ENCODE measurements around the gene CD164. TPM values are rescaled to one million over a fixed set of nuclear protein-coding genes. Genes with fewer than 3 reads are reported as not detected.

The CD164 gene
- total RNA-seq, 1 donor from 2014 or later = 206 TPM

DNA sequence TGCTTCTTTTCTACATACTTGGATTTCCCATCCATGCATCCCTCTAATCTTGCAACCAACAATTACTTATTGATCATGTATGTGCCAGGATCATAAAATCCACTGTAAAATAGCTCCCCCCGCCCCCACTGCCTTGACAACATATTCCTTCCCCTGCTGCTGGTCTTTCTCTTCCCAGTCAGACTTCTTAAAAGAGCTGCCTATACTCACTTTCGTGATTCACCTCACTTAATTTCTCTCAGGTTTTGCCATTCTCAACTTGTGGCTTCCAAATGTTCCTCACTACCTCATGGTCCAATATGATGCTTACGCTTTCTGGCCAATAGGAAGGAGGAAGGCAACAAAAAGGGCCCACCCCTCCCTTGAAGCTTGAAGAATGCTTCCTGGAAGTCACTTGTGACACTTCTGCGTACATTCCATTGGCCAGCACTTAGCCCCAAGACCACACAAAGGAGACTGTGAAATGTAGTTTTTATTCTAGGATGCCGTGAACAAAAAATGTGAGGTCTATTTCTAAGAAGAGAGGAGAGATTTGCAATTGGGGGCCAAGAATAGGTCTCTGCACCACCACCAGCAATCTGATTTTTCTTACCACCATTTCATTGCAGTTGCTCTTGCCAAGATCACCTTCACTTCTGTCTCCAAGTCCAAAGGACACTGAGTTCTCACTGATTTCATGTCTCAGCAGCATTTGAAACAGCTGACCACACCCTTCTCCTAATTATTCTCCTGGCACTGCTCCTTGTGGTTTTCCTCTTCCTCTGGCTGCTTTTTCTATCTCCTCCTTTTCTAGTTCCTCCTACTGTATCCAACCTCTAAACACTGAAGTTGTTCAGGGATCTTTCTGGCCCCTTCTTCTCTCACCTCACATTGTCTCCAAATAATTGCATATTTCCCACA is 30.8 kb downstream of the CD164 start:
- Mint-ChIP-seq H3K27me3 (ENCODE audit: low read depth) (no peaks in the 10 kb centered on the region), H3K36me3 (ENCODE audit: low read depth) (peaks cover 52% of the 10 kb centered on the region), H3K4me3 (ENCODE audit: low read depth) (no peak overlapping the region), H3K4me1 (ENCODE audit: low read depth) (peaks cover 12% of the 10 kb centered on the region), H3K9me3 (peaks cover 4% of the 10 kb centered on the region), H3K27ac (no peak overlapping the region)
- no peak for DNase-seq (ENCODE audit: low spot score)
- intact Hi-C loops (cut with micrococcal nuclease) = no loop called here

DNA sequence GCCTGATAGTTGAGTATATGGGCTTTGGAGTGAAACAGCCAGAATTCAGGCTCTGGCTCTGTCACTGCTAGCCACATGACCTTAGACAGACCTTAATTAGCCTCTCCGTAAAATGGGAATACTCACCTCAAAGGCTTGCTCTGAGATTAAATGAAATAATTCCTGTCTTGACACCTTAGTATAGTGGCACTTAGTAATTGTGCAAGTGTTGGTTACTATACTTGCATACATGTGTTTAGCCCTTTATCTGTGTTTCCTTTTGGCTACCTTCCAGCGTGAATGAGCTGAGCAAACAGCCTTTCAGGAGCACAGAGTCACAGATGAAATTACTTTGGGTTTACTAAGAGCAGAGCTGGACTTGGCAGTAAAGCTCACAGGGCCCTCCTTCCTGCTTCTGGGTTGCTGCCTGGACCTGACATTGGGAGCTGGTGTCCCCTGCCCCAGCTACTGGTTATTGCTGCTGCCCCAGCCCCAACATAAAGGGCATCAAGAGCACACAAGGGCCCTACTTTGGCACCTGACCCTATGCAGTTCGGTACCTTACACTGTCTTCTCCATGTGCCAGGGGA is 32.8 kb downstream of the CD164 start:
- no peaks in the 10 kb centered on the region for H3K27me3 Mint-ChIP-seq (ENCODE audit: low read depth)
- no peak overlapping the region for H3K4me3 Mint-ChIP-seq (ENCODE audit: low read depth)

DNA sequence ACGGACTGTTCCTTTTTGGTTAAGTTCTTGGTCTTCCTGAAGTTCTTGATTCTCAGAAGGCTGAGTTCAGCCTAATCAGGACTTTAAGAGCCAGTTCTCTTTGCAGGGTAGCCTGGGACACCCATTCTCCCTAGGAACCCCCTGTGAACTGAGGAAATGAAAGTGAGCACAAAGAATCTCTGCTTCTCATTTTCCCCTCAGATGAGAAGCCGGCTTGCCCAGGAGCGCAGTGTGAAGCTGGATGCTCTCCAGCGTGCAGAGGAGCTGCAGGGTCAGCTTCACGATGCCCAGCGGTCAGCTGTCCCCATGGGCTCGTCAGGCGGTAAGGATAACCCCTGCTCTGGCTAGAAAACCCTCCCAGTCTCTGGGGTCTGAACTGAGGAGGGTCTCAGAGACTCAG is 34.0 kb downstream of the CD164 start:
- Mint-ChIP-seq H3K27me3 (ENCODE audit: low read depth) (no peaks in the 10 kb centered on the region), H3K4me1 (ENCODE audit: low read depth) (peaks cover 12% of the 10 kb centered on the region), H3K36me3 (ENCODE audit: low read depth) (peaks cover 25% of the 10 kb centered on the region), H3K27ac (no peak overlapping the region), H3K9me3 (no peaks in the 10 kb centered on the region), H3K4me3 (ENCODE audit: low read depth) (no peak overlapping the region)
- intact Hi-C loops (cut with micrococcal nuclease) = no loop called here
- DNase-seq (ENCODE audit: low spot score) = no peak

More for the DNA sequence above, 32.8 kb downstream of the CD164 start:
- peaks cover 37% of the 10 kb centered on the region for H3K36me3 Mint-ChIP-seq (ENCODE audit: low read depth)
- intact Hi-C loops (cut with micrococcal nuclease) = no loop called here
- no peak overlapping the region for H3K27ac Mint-ChIP-seq
- H3K4me1 Mint-ChIP-seq (ENCODE audit: low read depth) = peaks cover 12% of the 10 kb centered on the region
- no peak for DNase-seq (ENCODE audit: low spot score)
- H3K9me3 Mint-ChIP-seq = no peaks in the 10 kb centered on the region

DNA sequence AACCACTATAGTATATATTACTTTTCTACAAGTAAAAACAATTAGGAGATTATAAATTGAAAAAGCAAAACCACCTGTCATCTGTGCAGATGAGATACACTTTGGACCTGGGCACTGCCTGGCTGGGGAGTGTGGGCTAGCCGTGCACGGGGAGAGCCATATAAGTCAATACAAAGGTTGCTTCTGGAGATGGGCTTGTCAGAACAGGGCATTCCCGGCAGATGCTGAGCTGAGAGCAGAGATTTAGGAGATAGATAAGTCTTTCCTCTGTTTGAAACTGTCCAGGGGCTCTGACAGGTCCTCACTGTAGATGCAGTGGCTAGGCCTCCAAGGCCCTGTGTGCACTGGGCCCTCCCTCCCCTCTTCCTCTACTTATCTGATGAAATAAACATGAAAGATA is 34.5 kb downstream of the CD164 start:
- H3K9me3 Mint-ChIP-seq = no peaks in the 10 kb centered on the region
- H3K27ac Mint-ChIP-seq = no peak overlapping the region
- DNase-seq (ENCODE audit: low spot score) = no peak
- peaks cover 21% of the 10 kb centered on the region for H3K36me3 Mint-ChIP-seq (ENCODE audit: low read depth)
- intact Hi-C loops (cut with micrococcal nuclease) = no loop called here
- H3K4me1 Mint-ChIP-seq (ENCODE audit: low read depth) = peaks cover 12% of the 10 kb centered on the region
- no peak overlapping the region for H3K4me3 Mint-ChIP-seq (ENCODE audit: low read depth)
- H3K27me3 Mint-ChIP-seq (ENCODE audit: low read depth) = no peaks in the 10 kb centered on the region

DNA sequence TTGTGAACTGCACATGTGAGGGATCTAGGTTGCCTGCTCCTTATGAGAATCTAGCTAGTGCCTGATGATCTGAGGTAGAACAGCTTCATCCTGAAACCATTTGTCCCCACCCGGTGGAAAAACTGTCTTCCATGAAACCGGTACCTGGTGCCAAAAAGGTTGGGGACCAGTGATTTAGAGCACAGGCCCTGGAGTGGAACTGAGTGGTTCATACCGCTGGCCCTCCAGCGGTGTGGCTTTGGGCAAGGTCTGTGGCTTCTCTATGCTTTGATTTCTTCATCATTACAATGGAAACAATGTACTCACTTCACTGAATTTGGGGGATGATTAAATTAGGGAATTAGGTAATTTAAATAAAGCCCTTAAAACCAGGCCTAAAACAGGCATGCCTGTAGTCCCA is 36.3 kb downstream of the CD164 start:
- H3K27me3 Mint-ChIP-seq (ENCODE audit: low read depth) = no peaks in the 10 kb centered on the region
- no peak overlapping the region for H3K27ac Mint-ChIP-seq
- no peaks in the 10 kb centered on the region for H3K9me3 Mint-ChIP-seq

DNA sequence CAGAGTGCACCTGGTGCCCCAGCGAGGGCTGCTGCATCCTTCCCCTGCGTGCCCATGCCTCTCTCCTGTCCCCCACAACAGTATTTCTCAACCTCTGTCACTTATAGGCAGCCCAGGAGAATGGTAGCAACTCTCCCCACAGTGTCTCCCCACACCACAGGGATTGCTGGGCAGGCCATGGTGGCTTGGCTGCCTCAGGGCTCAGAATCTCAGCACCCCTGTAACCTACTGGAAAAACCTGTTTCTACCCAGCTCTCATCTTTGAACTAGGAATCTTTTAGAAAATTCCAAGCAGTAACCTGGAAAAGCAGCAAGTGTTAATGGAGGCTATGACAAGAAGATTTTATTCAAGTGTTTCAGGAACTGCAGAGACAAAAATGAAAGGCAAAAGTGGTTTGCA is 38.0 kb downstream of the CD164 start:
- Mint-ChIP-seq H3K9me3 (no peaks in the 10 kb centered on the region), H3K4me3 (ENCODE audit: low read depth) (no peak overlapping the region), H3K27ac (no peak overlapping the region), H3K4me1 (ENCODE audit: low read depth) (no peaks in the 10 kb centered on the region), H3K27me3 (ENCODE audit: low read depth) (no peaks in the 10 kb centered on the region), H3K36me3 (ENCODE audit: low read depth) (no peaks in the 10 kb centered on the region)
- intact Hi-C loops (cut with micrococcal nuclease) = no loop called here
- DNase-seq (ENCODE audit: low spot score) = no peak

More for the DNA sequence above, 36.3 kb downstream of the CD164 start:
- no peak for DNase-seq (ENCODE audit: low spot score)
- H3K36me3 Mint-ChIP-seq (ENCODE audit: low read depth) = peaks cover 4% of the 10 kb centered on the region
- peaks cover 2% of the 10 kb centered on the region for H3K4me1 Mint-ChIP-seq (ENCODE audit: low read depth)
- no peak overlapping the region for H3K4me3 Mint-ChIP-seq (ENCODE audit: low read depth)
- intact Hi-C loops (cut with micrococcal nuclease) = no loop called here

DNA sequence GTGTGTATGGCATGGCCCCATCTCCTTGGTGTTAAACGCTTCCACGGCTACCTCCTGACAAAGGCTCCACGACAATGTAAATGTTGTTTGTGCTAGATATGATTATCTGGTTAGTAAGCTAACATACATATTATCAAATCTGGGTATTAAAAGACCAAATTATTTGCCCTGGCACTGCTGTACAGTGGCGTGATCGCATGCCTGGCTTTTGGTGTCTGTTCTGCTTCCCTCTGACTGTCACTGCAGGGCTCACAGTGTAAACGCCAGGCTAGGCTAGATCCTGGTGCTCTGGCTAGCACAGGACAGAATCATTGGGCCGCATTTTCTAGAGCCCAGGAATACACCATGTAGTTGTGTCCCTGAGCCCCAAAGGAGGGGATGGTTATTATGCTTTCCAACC is 38.7 kb downstream of the CD164 start:
- DNase-seq (ENCODE audit: low spot score) = no peak
- Mint-ChIP-seq H3K4me1 (ENCODE audit: low read depth) (no peaks in the 10 kb centered on the region), H3K27ac (no peak overlapping the region), H3K9me3 (no peaks in the 10 kb centered on the region), H3K27me3 (ENCODE audit: low read depth) (no peaks in the 10 kb centered on the region), H3K36me3 (ENCODE audit: low read depth) (no peaks in the 10 kb centered on the region), H3K4me3 (ENCODE audit: low read depth) (no peak overlapping the region)
- intact Hi-C loops (cut with micrococcal nuclease) = no loop called here

DNA sequence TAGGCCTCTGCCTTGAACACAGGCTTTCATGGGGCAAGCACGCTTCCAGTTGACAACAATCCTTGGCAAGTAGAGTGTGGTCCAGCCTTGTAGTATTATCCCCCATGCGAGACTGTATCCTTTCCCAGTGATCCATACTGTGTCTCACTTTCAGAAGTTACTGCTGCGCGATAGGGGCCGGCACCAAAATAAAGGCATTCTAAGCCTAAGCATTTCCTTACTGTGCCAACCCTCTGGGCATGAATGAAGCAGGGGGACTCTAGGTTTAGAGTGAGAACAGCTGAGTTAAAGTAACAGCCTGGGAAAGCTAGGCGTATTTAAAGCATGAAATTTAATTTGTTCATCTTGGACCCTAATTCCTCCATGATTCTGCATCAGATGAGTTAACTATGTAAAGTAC is 39.4 kb downstream of the CD164 start:
- intact Hi-C loops (cut with micrococcal nuclease) = no loop called here
- Mint-ChIP-seq H3K4me1 (ENCODE audit: low read depth) (no peaks in the 10 kb centered on the region), H3K27ac (no peak overlapping the region), H3K9me3 (no peaks in the 10 kb centered on the region), H3K4me3 (ENCODE audit: low read depth) (no peak overlapping the region), H3K27me3 (ENCODE audit: low read depth) (no peaks in the 10 kb centered on the region), H3K36me3 (ENCODE audit: low read depth) (no peaks in the 10 kb centered on the region)
- DNase-seq (ENCODE audit: low spot score) = no peak

DNA sequence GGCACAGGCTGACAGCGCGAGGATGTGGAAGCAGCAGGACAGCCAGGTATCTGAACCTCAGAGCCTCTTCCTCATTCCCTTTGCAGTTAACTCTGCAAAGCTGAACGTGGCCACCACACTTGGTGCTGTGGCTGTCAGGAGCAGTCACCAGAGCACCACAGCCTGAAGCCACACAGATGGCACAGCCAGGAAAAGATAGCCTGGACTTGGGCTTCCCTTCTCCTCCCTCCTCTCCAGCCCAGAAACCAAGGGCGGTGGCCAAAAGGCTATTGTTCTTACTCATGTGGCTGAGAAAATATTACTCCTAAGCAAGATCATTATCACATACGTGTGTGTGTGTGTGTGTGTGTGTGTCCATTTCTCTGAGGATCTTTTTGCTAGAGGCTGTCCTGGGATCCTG is 39.8 kb downstream of the CD164 start:
- DNase-seq (ENCODE audit: low spot score) = no peak
- Mint-ChIP-seq H3K36me3 (ENCODE audit: low read depth) (no peaks in the 10 kb centered on the region), H3K4me3 (ENCODE audit: low read depth) (no peak overlapping the region), H3K27ac (no peak overlapping the region), H3K27me3 (ENCODE audit: low read depth) (no peaks in the 10 kb centered on the region), H3K9me3 (no peaks in the 10 kb centered on the region), H3K4me1 (ENCODE audit: low read depth) (no peaks in the 10 kb centered on the region)
- intact Hi-C loops (cut with micrococcal nuclease) = no loop called here

DNA sequence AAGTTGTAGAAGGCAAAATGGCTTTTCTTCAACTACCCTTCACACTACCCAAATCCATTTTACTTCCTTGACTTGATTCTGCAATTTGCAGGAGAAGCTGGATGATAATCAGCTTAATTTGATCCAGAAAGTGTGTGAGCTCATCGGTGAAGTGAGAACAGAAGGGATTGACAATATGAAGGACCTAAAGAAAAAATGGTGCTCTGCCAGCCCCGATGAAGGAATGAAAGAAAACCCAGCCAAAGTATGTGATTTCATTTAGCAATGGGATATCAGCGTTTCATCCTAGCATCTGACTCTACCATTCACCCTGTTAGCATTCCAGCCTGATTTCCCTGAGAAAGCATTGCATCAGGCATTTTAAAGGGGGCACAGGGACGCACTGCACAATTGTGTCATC is 41.5 kb downstream of the CD164 start:
- H3K4me1 Mint-ChIP-seq (ENCODE audit: low read depth) = no peaks in the 10 kb centered on the region
- no peaks in the 10 kb centered on the region for H3K27me3 Mint-ChIP-seq (ENCODE audit: low read depth)
- no peaks in the 10 kb centered on the region for H3K9me3 Mint-ChIP-seq
- DNase-seq (ENCODE audit: low spot score) = no peak
- intact Hi-C loops (cut with micrococcal nuclease) = no loop called here
- H3K4me3 Mint-ChIP-seq (ENCODE audit: low read depth) = no peak overlapping the region
- H3K27ac Mint-ChIP-seq = no peak overlapping the region
- H3K36me3 Mint-ChIP-seq (ENCODE audit: low read depth) = no peaks in the 10 kb centered on the region

DNA sequence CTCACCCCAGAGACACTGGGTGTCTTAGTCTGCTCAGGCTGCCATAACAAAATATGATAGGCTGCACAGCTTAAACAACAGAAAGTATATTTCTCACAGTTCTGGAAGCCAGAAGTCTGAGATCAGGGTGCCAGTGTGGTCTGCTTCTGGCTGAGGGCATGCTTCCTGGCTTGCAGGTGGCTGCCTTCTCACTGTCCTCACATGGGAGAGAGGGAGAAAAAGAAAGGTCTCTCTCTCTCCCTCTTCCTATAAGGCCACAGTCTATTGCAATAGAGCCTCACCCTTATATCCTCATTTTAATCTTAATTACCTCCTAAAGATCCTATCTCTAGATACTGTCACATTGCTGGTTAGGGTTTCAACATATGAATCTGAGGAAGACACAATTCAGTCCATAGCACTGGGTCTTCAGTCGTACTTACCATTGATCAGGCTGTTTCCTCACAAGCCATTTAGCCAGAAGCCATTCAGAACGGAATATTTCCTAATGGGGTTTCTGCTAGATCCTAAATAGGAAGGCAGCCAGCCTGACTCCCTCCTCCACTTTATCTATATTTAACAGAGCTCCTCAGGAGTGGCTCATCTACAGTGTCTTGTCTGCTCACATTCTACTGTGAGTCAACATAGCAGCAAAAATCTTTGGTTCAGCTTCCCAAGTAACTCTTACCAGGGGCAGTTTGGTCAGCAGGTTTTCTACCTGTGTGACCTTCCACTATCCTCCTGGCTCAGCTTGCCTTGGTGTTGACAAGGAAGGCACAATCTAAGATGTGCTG is 42.2 kb downstream of the CD164 start:
- no peak for DNase-seq (ENCODE audit: low spot score)
- no peak overlapping the region for H3K4me3 Mint-ChIP-seq (ENCODE audit: low read depth)
- no peak overlapping the region for H3K27ac Mint-ChIP-seq
- intact Hi-C loops (cut with micrococcal nuclease) = no loop called here
- H3K4me1 Mint-ChIP-seq (ENCODE audit: low read depth) = no peaks in the 10 kb centered on the region
- H3K27me3 Mint-ChIP-seq (ENCODE audit: low read depth) = no peaks in the 10 kb centered on the region
- H3K36me3 Mint-ChIP-seq (ENCODE audit: low read depth) = no peaks in the 10 kb centered on the region
- H3K9me3 Mint-ChIP-seq = no peaks in the 10 kb centered on the region

DNA sequence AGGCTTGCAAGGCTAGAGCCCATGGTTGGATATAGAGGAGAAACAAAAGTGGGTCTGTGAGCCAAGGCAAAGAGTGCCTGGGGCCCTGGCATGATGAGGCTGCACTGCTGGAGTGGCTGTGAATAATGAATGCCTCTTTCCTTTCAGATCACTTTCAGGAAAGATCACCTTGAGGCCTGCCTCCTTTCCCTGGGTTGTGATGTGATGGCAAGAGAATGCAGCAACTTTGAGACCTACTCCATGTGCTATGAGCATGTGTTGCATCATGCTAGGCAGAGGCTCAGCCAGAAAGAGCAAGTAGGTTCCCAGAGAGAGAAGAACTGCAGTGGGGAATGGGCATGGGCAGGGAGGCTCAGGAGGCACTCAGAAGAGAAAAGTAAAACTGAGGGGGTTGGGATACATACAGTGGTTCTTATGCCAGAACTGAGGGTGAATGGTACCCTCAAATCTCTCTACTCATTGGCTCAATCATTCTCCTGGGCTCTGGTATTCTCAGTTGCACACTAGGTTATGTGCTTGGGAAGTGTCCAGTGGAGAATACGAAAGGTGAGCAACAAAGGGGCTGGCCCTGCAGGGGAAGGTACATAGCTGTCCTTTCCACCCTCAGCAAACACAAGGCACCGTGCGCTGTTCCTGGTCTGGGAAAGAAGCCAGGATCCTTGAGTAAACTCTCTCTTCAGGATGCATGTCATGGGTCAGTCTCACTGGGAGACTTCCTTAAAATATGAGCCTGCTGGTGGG is 45.9 kb downstream of the CD164 start:
- Mint-ChIP-seq H3K36me3 (ENCODE audit: low read depth) (peaks cover 4% of the 10 kb centered on the region), H3K27ac (no peak overlapping the region), H3K4me3 (ENCODE audit: low read depth) (no peak overlapping the region), H3K4me1 (ENCODE audit: low read depth) (peaks cover 3% of the 10 kb centered on the region), H3K27me3 (ENCODE audit: low read depth) (no peaks in the 10 kb centered on the region), H3K9me3 (no peaks in the 10 kb centered on the region)
- no peak for DNase-seq (ENCODE audit: low spot score)
- intact Hi-C loops (cut with micrococcal nuclease) = no loop called here

Data from activated T-helper 2 cell treated with anti-CD3 and anti-CD28 coated beads, Interferon-gamma antibody, Interleukin-2, Interleukin-4, amounts not matched to agents 10 μg/mL and 5 μg/mL and 100 μg/mL, durations not matched to agents 14 hours and 24 hours and 36 hours (primary cell).